Amniotic stem cell (primary cell): ENCODE measurements around the gene RSPH6A.
"Not testable (repeated sequence)": the region's sequence is repeated elsewhere in the genome, so short reads cannot be mapped to it uniquely, and the experiment has no call there.

Source experiments
- DNase-seq: peaks from one replicate; lab custom pipeline; 2025; lab: John Stamatoyannopoulos, UW

Gene RSPH6A

DNA sequence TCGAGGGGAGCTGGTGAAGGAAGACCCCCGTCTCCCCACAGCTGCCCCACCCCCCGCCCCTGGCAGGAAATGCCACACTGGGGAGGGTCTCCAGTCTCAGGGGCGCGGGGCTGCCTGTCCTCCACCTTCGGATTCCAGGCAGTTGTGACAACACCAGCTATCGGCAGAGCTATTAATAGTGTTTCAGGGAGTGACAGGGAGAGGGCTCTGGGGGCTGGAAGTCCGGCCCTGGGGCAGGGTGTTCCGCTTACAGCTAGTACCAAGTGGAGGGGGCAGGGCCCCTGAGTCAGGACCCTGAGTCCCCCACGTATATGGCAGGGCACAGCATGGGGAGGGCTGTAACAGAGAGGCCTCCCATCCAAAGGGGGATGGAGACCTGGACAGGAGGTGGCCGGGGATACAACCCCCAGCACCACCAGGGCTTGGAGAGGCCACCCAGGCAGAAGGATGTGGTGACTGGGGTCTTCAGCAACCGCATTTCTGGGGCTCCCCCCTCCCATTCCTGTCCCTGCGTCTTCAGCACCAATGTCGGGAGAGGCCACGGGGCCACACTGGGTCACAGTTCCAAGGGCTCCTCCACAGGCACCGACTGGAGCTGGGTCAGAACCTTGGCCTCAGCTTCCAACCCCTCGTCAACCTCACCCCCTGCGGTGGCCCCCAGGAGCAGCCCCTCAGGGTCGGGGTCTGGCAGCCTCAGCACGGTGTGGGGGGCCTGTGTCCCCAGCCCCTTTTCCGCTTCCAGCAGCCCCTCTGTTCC lies 50.0 kb downstream of the RSPH6A start:
- DNase-seq = no peak

DNA sequence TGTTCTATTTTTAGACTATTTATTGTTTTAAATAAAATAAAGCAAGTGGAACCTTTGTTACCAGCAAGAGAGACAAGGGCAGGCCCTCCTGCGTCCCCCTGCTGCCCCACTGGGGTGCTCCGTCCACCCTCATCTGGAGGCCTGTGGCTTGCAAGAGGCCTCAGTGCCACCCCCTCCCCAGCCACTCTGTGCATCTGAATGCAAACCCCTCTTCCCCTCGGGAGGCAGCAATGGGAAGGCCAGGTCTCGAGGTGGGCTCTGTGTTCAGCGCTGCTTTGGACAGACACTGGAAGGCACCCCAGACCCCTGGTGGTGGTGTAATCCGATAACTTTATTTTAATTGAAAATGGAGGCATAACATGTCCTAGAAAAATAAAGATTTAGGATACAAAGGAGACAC lies 50.6 kb downstream of the RSPH6A start:
- DNase-seq = no peak

DNA sequence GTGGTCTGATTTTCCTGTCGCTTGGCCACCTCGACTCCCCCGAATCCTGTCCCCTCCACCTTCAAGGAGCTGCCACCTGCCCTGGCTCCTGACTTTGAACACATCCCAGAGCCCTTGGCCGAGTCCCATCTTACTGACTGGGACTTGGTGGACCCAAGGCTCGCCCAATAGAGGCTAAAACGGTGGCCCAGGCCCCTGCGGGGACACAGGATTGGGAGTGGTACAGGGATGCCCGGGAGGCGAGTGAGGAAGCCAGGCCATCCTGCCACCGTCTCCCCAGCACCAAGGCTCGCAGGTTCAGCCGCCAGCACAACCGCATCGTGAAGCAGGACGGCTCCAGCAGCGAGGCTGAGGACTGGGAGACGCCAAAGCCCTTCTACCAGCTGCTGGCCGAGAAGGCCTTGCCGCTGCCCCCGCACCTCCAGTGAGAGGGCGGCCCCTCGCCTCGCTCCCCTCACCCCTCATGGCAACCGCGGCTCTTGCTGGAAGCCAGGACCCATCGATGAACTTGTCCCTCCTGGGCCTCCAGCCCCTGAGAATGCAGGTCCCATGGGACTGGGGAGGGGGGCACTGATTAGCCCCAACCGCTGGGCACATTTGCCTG lies 51.3 kb downstream of the RSPH6A start:
- no peak for DNase-seq

DNA sequence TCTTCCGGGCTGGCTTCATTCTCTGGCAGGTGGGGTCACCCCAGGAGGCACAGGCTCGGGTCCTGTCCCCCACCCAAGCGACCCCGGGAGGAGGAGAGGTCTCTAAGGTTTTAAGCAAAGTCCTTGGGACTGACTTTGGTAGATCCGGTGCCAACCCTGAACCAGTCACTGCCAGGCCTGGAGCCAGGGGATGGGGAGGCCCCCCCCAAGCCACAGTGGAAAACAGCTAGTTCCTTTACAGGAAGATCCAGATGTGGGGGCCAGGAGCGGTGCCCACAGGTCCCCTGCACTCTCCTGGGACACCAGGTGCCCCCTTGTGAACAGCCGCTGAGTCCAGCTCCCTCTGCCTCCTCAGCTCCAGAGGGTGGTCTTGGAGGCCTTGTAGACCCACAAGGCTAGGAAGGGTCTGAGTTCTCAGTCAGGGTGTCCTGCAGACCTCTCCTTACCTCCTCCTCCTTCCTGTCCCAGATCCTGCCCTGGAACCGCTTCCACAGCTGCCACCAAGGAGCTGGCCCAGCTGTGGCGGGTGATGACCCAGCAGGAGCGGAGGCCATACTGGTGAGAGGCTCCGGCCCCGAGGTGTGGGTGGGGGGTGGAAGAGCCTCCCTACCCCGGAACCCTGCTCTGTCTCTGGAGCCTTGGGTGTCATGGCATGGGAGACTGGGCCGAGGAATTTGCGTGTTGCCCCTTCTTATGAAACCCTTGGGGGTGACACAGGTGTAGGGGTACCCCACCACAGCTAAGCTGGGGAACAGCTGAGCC lies 52.1 kb downstream of the RSPH6A start:
- DNase-seq = no peak

DNA sequence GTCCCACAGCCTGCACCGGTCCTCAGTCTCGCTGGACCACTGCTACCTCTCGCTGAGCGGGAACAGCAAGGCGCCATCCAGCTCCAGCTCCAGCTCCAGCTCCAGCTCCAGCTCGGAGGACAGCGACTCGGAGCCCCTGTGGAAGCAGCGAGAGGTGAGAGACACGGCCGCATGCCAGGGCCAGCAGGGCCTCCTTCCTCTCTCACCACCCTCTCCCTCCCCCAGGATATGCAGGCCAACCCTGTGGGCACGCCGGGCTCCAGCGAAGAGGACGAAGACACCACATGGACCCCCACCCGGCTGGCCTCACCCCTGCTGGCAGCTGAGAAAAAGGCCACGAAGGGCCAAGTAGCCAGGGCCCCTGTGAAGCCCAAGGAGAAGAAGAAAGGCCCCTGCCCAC lies 53.4 kb downstream of the RSPH6A start:
- no peak for DNase-seq

DNA sequence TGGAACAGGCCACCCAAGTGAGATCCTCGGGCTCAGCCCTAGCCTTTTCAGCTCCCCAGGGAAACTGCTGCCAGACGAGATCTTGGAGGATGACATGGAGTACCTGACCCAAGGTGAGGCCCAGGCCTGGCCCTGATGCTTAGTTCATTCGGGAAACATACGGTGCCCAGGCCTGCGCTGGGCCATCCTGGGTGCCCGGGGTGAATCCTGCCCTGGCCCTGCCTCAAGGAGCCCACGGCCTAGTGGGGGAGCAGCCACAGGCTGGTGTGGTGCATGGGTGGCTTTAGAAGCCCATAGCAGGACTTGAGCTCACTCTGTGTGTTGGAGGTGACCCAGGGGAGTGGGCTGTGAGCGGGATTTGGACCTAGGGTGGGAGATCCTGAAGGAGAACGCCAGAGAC lies 56.2 kb downstream of the RSPH6A start:
- no peak for DNase-seq

DNA sequence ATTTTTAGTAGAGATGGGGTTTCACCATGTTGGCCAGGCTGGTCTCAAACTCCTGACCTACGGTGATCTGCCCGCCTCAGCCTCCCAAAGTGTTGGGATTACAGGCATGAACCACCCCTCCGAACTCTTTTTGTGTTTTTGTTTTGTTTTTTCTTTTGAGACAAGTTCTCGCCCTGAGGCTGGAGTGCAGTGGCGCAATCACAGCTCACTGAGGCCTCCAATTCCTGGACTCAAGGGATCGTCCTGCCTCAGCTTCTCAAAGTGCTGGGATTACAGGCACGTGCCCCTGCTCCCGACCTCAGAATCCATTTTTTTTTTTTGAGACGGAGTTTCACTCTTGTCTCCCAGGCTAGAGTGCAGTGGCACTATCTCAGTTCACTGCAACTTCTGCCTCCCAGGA lies 57.4 kb downstream of the RSPH6A start:
- DNase-seq = no peak

DNA sequence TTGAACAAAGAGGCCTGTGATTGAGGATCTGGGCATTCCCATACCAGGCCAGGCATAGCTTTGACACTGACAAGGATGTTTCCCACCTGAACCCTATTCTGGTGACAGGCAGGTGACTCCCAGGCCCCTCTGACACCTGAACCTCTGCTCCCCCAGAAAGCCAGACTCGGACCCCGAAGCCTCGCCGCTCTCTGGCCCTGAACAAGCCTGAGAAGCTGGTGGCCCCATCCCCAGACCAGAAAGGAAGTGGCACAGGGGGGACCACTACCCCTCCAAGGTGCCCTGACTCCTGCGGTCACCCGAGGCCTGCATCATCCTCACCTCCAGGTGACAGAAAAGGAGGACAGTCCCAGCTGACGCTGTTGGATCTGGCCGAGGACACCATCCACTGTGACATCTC lies 60.8 kb downstream of the RSPH6A start:
- no peak for DNase-seq

DNA sequence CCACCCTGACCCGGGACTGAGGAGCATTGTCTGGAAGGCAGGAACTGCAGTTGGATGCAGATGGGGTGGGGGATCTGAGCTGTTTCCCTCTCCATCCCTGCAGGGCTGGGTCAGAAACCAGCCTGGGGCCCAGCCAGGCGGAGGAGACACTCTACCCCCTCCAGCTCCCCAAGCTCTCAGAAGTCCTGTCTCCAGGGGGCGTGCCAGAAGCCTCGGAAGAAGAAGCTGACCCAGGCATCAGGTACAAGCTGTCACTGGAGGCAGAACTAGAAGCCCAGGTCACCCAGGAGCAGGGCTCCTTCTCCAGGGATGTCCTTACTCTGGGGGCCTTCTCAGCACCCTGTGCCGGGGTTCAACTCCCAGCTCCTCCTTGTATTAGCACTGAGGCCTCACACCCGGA lies 61.6 kb downstream of the RSPH6A start:
- DNase-seq = no peak

DNA sequence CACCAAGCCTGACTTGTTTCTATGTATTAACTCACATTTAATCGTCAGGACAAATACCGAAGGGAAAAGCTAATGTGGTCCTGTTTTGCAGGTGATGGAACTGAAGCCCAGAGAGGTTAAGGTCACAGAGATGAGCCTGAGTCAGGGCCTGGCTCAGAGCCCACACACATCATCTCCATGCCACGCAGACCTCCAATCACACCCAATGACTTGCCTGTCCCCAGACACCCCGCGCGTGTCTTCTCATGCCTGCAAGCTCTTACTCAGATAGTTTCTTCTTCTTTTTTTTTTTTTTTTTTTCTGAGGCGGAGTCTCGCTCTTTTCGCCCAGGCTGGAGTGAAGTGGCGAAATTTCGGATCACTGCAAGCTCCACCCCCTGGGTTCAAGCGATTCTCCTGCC lies 62.5 kb downstream of the RSPH6A start:
- DNase-seq = no peak

DNA sequence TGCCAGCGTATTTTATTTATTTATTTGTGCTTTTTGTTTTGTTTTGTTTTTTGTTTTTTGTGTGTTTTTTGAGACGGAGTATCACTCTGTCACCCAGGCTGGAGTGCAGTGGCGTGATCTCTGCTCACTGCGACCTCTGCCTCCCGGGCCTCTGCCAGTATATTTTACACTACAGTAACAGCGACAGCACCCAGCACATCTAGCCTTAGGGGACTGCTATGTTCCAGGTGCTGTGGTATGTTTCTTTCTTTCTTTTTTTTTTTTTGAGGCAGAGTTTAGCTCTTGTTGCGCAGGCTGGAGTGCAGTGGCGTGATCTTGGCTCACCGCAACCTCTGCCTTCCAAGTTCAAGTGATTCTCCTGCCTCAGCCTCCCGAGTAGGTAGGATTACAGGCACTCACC lies 63.6 kb downstream of the RSPH6A start:
- DNase-seq = not testable (repeated sequence)

DNA sequence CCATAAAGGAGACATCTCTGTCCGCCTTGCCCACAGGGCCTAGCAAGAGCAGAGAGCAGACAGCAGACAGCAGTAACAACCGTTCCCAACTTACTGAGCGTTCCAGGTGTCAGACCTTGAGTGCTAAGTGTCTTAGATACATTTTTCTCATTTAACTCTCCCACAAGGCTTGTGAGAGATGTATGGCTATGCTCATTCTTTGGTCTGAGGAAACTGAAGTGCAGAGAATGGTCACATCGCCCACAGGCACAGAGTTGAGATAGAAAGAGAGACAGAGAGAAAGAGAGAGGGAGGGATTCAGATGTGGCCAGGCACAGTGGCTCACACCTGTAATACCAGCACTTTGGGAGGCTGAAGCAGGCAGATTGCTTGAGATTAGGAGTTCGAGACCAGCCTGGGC lies 67.6 kb downstream of the RSPH6A start:
- DNase-seq = no peak

DNA sequence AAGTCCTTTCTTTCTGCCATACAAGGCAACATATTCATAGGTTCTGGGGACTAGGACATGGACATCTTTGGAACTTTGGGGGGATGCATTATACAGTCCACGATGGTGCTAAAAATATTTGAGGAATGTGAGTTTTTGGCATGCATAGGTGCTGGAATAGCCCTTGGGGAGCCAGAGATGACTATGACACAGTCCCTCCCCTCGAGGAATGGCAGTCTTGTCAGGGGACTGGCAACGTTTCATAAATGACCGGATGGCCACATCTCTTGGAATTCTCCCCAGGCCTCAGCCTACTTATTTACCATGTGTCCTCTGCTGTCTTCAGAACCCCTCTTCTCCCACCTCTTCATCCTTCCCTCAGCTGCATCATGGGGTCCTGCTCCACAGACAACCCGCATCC lies 68.2 kb downstream of the RSPH6A start:
- no peak for DNase-seq
